Uterus (tissue), 2 donors: ENCODE data around the gene ANP32B.

Source experiments
- POLR2A ChIP-seq, 2 donors: fragments of 450-650 bp; IDR thresholded peaks; one replicate each; pipeline ENCODE4 v1.6.1; 2016; ENCODE audit warnings: antibody characterized with exemption in 2 of 2, mild to moderate bottlenecking in 1 of 2, moderate library complexity in 1 of 2
- TF ChIP-seq, protein P1 (sequence below), 4 experiments: fragments of 200-600 bp in 2 of 4; fragments of 450-650 bp in 2 of 4; sonication (generic) in 2 of 4; IDR thresholded peaks; one replicate each; pipeline ENCODE4 v1.5.1; 2016 to 2019; ENCODE audit warnings: antibody characterized with exemption in 4 of 4, mild to moderate bottlenecking in 2 of 4, moderate library complexity in 1 of 4

DNA sequence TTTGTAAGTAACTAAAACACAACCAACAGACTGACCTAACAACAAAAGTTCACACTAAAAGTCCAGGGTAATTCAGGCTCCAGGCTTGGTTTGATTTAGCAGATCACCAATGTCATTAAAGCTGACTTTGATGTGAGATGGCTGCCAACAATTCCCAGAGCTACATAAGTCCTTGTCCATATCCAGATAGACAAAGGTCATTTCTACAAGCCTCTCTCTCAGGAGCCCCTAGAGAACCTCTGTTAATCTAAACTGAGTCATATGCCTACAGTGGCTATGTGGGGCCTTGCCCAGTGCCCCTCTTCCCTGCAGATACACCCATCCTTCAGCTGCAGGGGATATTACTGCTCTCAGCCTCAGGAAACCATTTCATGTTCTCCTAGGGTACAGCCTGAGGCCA, 18.2 kb upstream of the ANP32B start:
- no peak for TF ChIP-seq POLR2A (IDR thresholded peaks at IDR 0.05)
- TF ChIP-seq, protein P1, sequence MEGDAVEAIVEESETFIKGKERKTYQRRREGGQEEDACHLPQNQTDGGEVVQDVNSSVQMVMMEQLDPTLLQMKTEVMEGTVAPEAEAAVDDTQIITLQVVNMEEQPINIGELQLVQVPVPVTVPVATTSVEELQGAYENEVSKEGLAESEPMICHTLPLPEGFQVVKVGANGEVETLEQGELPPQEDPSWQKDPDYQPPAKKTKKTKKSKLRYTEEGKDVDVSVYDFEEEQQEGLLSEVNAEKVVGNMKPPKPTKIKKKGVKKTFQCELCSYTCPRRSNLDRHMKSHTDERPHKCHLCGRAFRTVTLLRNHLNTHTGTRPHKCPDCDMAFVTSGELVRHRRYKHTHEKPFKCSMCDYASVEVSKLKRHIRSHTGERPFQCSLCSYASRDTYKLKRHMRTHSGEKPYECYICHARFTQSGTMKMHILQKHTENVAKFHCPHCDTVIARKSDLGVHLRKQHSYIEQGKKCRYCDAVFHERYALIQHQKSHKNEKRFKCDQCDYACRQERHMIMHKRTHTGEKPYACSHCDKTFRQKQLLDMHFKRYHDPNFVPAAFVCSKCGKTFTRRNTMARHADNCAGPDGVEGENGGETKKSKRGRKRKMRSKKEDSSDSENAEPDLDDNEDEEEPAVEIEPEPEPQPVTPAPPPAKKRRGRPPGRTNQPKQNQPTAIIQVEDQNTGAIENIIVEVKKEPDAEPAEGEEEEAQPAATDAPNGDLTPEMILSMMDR (IDR thresholded peaks at IDR 0.05) = no peak
